ENCODE measurements around the gene PTTG1IP.

PTTG1IP gene

GRCh38 chr21:44893948-44894656 lies 20.6 kb upstream of the PTTG1IP start:
- no peak for DNase-seq (ENCODE audit: low read depth)
- H3K4me3 ChIP-seq (ENCODE audit: low read length), result no peak overlapping the region
- no peak for TF ChIP-seq CTCF (conservative IDR thresholded peaks at IDR 0.05; ENCODE audit: low read depth, low read length)

DNA sequence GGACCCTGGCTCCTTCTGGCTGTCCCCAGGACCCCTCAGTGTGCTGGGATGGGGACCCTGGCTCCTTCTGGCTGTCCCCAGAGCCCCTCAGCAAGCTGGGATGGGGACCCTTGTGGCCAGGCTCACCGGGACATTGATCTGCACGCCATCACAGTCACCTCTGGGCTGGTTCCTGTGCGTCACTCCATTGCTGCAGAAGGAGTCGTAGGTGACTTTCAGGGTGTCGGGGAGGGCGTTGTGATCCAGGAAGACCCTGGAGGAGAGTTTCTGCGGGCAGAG lies 19.7 kb upstream of the PTTG1IP start:
- no peak overlapping the region for H3K4me3 ChIP-seq (ENCODE audit: low read length)
- no peak for DNase-seq (ENCODE audit: low read depth)
- no peak for TF ChIP-seq CTCF (conservative IDR thresholded peaks at IDR 0.05; ENCODE audit: low read depth, low read length)

DNA sequence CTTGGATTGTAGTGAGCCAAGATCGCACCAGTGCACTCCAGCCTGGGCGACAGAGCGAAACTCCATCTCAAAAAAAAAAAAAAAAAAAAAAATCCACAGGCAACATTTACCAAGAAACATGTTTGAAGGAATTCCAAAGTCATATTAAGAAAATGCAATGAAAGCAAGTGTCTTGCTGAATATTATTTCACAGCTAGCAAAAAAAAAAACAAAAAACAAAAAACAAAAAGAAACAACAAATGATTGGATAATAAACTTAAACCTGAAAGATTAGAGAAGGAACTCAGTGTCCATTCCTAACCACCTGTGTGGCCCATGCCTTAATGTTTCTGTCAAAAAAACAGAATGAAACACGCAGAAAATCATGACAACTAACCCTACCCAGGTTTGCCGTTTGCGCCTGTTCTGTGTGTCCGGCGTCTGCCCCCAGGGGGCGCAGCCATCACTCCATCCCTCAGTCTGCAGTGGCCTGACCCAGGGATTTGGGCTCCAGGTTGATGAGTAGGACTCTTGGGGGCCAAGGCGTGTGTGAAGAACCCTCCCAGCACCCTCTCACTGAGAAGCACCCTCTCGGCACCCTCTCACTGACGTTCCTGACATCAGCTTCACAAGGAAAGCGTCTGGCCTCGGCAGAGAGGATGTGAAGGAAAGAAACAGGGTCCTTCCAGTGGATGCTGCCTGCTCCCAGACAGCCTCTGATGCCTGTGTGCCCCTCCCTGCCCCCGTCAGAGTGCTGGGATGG lies 19.2 kb upstream of the PTTG1IP start:
- peak; percentile 98 for TF ChIP-seq CTCF (conservative IDR thresholded peaks at IDR 0.05; ENCODE audit: low read depth, low read length)
- no peak overlapping the region for H3K4me3 ChIP-seq (ENCODE audit: low read length)
- no peak for DNase-seq (ENCODE audit: low read depth)

DNA sequence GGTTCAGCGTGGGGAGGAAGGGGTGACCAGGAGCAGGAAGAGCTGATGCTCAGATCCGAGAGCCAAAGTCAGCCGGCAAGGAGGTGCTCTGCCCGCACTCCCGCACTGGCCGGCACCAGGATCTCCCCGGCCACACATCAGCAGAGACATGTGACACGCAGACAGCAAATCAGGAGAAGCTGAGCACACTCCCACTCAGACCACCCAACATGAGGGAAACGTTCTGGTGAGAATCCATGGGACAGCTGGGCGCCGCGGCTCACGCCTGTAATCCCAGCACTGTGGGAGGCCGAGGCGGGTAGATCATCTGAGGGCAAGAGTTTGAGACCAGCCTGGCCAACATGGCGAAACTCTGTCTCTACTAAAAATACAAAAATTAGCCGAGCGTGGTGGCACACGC lies 18.6 kb upstream of the PTTG1IP start:
- no peak overlapping the region for H3K4me3 ChIP-seq (ENCODE audit: low read length)
- no peak for DNase-seq (ENCODE audit: low read depth)
- TF ChIP-seq CTCF (conservative IDR thresholded peaks at IDR 0.05; ENCODE audit: low read depth, low read length), result no peak

- H3K4me3 ChIP-seq (ENCODE audit: low read length), result no peak overlapping the region
- no peak for TF ChIP-seq CTCF (conservative IDR thresholded peaks at IDR 0.05; ENCODE audit: low read depth, low read length)
- DNase-seq (ENCODE audit: low read depth), result no peak
Measured at GRCh38 chr21:44891631-44892031, 18.1 kb upstream of the PTTG1IP start.

DNA sequence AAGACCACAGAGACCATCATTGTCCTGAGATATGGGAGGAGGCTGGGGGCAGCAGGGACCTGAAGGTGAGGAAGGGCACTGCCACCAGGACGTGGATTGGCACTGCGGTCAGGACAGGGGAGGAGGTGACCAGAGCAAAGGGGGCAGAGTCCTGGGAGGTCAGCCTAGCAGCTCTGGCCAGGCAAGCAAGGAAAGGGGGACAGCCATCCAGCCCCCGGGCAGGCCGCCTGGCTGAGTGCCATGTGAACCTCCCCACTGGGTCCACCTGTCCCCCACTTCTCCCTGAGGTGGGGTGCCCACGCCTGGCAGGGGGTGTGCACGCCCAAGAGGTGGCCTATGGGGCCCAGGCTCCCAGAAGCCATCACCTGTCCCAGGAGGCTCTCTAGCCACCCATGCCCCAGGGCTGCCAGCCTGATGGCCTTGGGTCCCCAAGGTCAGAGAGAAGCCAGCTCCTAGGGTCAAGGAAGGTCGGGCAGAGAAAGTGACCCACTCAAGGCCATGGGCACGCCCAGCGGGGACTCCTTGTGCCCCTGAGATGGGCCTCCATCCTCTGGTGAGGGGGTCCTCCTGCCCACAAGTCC lies 17.6 kb upstream of the PTTG1IP start:
- no peak for TF ChIP-seq CTCF (conservative IDR thresholded peaks at IDR 0.05; ENCODE audit: low read depth, low read length)
- no peak for DNase-seq (ENCODE audit: low read depth)
- no peak overlapping the region for H3K4me3 ChIP-seq (ENCODE audit: low read length)
